NCI-H2196 treated with DMSO at 0.1 percent for 48 hours (cell line): Measurements from ENCODE around the gene TNFAIP1.

Experiments
- DNase-seq: peaks from one replicate; lab custom pipeline; 2025; ENCODE audit not compliant: unreplicated experiment; lab: John Stamatoyannopoulos, UW

TNFAIP1 gene

DNA sequence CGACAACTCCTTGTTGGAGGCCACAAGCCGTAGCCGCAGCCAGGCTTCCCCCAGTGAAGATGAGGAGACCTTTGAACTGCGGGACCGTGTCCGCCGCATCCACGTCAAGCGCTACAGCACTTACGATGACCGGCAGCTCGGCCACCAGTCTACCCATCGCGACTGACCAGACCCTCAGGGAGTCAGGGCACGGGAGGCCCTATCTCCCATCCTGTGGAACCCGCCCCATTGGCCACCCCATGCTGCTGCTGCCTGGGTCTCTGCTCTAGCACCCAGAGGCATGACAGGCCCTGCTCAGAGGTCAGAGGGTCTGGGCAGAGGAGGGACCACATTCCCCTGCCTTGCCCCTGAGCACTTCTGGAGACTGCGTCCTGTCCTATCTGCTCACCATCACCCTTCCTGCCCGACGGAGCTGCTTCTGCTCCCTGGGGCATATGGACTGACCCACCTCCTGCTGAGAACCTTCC lies 8.9 kb downstream of the TNFAIP1 start:
- no peak for DNase-seq

- no peak for DNase-seq
Observed at GRCh38 chr17:28345419-28346198, 10.0 kb downstream of the TNFAIP1 start.

DNA sequence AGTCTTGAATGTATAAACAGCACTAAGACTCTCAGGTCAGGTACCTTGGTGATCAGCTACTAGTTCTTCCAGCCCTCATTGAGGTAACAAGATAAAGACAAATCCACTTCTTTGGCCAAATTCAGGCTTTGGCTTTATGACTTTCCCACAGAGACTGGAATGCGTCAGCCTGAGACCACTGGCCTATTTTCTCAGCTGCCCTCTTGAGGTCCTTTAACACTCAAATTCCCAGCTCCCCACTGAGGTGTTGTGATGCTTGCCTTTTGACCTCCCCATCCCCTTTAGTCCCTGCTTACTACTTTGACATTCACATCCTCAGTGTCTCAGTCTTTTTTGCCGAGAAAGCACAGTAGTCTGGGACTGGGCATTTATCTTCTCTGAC lies 10.6 kb downstream of the TNFAIP1 start:
- no peak for DNase-seq

- DNase-seq: no peak
Observed at GRCh38 chr17:28346746-28347246, 11.2 kb downstream of the TNFAIP1 start.

DNA sequence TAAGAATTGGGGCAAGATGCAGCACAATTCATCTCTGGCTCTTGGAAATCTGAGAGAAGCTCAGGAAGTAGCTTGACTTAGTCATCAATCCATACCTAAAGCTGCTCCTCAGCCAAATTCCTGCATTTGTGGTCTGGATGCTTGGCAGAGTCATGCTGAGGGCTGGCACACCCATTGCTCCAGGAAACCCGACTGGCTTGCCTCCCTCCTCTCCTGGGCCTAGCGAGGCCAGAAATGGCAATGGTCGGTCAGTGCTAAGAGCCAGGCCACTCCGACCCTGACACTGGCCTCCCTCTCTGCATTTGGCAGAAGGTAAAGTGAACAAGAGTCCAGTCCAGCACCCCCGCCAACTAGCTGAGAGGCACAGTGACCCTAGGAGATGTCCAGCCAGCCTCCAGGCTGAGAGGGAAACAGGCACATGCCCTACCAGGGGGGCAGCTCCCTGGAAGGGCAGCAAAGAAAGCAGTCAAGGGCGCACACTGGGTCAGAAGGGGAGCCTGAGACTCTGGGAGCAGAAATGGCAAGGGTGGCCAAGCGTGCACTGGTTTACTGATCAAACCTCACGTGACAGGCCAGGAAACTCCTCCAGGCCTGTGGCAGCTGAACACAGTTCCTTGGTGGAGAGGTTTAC lies 11.8 kb downstream of the TNFAIP1 start:
- no peak for DNase-seq

DNA sequence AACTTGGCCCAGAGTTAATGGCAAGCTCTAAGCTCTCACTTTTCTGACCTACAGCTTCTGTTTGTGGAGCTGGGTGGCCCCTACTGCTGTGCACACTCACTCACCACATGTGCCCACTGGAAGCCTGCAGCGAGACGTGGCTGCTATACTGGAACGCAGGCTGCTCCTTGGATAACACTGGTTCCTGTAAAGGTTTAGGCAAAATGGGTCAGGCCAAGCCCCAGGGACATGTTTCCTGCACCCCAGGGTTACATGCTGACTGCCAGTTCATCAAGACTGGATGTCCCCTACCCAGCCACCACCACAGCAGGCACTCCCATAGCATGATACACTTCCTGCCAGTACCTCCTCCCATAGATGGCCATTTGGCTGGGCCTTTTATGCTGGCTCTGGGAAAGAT lies 13.4 kb downstream of the TNFAIP1 start:
- no peak for DNase-seq

GRCh38 chr17:28350271-28350670 lies 14.7 kb downstream of the TNFAIP1 start:
- no peak for DNase-seq

- DNase-seq: peak; percentile 62
Observed at GRCh38 chr17:28357061-28357900, 21.7 kb downstream of the TNFAIP1 start, which contains the start of gene POLDIP2. Gene POLDIP2, minus strand, starts transcription at chr17:28357527. Its CDS starts 79 bp downstream, at chr17:28357448.

GRCh38 chr17:28357901-28358197 lies 22.3 kb downstream of the TNFAIP1 start:
- DNase-seq: no peak

DNA sequence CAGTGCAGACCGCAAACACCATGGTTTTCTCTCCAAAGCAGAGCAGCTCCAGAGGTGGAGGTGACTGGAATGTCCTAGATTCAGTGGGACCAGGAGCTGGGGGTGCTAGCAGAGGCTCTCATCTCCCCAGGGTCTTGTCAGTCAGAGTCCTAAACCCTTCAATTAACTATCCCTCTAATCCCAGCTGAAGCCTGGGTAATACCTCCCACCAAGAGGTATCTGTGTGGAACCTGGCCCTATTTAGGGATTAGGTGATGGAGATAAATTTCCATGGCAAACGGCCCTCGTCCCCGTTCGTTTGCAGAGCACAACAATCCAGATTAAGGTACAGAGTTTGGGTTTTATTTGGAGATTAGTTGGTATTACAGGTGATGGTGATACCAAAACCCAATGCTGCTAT lies 27.6 kb downstream of the TNFAIP1 start:
- no peak for DNase-seq

DNA sequence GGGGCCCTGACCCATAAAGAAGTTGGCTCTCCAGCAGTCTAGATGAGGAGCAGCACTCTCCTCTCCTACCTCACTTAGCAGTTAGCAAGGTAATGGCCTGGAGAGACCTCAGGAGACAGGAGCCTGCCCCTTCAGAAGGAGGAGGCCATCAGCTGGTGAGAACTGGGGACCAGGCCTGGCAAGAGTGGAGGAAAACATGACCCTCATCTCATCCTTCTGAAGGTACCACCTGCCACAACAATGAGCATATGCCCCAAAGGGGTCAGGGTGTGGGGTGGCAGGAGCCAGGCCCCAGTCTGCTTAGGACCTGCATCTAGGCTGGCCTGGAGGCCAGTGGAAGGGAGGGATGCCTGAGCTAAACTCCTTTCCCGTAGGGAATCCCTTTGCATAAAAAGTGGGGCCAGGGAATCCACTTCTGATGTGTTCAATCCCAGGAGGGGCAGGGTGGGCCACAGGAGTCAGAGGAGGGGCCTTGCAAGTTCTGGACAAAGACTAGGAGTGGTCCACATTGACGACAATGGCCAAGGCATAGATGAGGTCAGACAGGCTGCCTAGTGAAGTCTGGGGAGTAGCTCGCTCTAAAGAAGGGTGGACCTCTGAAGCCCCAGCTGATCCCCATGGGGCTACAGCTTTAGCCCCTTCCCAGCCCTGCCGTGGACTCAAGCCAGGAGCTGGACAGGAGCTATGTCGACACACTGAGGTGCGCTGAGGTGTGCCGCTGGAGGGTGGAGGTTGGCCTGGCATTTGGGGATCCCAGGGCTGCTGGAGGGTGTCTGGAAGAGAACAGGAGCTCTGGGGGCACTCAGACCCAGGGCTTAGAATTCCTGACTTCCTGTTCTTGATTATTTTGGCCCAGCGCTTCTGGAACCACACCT lies 28.5 kb downstream of the TNFAIP1 start:
- no peak for DNase-seq

- no peak for DNase-seq
Observed at GRCh38 chr17:28364665-28365363, 29.3 kb downstream of the TNFAIP1 start, which contains the start of gene SEBOX. Gene SEBOX, minus strand, starts transcription at chr17:28365199. Its CDS starts 48 bp downstream, at chr17:28365151.

GRCh38 chr17:28365487-28365886 lies 29.9 kb downstream of the TNFAIP1 start:
- no peak for DNase-seq

- DNase-seq: no peak
Observed at GRCh38 chr17:28366605-28367004, 31.0 kb downstream of the TNFAIP1 start.

- no peak for DNase-seq
Observed at GRCh38 chr17:28367641-28368305, 32.2 kb downstream of the TNFAIP1 start.

DNA sequence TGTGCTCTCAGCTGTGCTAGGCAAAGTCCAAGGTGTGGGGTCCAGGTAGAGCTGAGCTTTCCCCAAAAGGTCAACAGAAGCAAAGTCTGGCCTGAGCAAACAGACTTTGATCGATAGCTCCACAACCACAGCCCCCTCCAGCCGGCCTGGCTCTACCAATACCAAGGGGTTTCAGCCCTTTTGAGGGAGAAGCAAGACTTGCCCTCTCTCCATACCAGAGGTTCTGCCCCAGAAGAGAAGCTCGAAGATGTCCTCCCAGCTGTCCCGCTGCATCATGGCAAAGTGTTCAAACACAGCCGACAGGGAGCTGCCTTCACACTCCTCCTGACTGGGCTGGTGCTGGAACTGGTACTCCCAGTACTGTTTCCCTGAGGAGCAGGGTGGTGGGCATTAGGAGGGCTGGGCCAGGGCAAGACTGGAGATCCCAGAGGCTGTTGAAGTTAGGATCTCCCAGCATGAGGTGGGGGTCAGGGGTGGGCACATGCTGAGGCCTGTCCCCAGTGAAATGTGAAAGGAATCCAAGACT lies 32.8 kb downstream of the TNFAIP1 start:
- no peak for DNase-seq

DNA sequence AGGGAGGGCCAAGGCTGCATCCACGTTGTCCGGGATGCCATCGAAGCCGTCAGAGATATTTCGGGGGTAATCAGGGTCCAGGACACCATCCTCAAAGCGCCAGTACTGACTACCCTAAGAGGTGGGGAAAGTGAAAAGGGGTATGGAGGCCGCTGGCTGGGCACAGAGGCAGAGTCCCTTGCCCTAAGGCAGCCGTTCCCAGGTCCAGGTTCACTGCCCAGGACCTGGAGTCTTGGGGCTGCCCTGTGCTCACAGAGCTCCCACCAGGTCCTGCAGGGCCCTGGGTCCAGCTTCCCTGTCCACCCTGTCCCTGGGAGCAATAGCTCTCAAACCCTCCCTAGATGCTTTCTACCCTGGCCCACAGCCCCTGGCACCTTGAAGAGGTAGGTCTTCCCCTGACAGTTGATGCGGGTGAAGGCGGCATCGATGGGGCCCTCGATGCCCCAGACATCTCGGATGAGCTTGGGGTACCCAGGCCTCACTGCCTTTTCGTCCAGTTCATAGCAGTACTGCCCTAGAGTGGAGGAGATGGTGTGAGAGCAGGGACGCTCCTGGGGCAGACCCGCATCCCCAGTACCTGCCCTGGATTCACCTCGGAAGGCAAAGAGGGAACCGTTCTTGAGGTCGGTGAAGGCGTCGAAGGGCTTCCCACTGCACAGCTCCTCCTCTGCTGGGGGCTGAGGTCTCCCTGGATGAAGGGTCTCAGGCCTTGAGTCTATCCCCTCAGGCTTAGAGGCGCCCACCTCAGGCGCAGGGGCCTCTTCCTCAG lies 33.5 kb downstream of the TNFAIP1 start:
- no peak for DNase-seq

DNA sequence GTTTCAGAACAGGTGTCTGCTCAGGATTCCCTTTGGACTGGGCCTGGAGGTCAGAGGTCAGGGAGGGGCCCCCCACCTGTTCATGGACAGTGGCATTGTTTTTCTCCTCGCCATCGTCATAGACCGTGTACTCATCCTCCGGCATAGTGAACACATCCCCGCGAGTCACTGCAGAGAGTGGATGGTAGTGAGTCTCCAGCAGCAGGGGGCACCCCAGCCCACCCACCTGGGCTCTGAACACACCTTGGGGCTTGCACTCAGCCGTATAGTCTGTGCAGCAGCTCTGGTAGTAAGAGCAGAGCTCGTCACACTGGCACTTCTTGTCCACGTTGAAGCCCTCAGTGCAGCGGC lies 34.1 kb downstream of the TNFAIP1 start:
- DNase-seq: no peak
